SKM-1 treated with dmso at 0.1 percent for 144 hours (cell line): ENCODE results near the gene ATOH8.
A peak's percentile ranks its signal among the peaks of the same experiment; 100 is the strongest.

Source experiments
- DNase-seq: peaks from one replicate; lab custom pipeline; 2025; ENCODE audit not compliant: unreplicated experiment; lab: John Stamatoyannopoulos, UW

The ATOH8 gene

GRCh38 chr2:85754313-85755095, 713 bp downstream of the ATOH8 start:
- no peak for DNase-seq

- DNase-seq, result no peak
Observed at GRCh38 chr2:85755122-85756027, 1.6 kb downstream of the ATOH8 start.

GRCh38 chr2:85756195-85756594, 2.4 kb downstream of the ATOH8 start:
- no peak for DNase-seq

- no peak for DNase-seq
Observed at GRCh38 chr2:85756822-85757435, 3.1 kb downstream of the ATOH8 start.

- no peak for DNase-seq
Observed at GRCh38 chr2:85757860-85758259, 4.1 kb downstream of the ATOH8 start.

GRCh38 chr2:85758361-85759256, 4.8 kb downstream of the ATOH8 start:
- no peak for DNase-seq

- DNase-seq, result no peak
Observed at GRCh38 chr2:85759257-85759613, 5.4 kb downstream of the ATOH8 start.

- DNase-seq, result no peak
Observed at GRCh38 chr2:85760371-85760770, 6.6 kb downstream of the ATOH8 start.

GRCh38 chr2:85760872-85761271, 7.1 kb downstream of the ATOH8 start:
- DNase-seq, result no peak

GRCh38 chr2:85761512-85761944, 7.7 kb downstream of the ATOH8 start:
- DNase-seq, result no peak

- no peak for DNase-seq
Observed at GRCh38 chr2:85761946-85762345, 8.2 kb downstream of the ATOH8 start.

GRCh38 chr2:85763132-85763531, 9.3 kb downstream of the ATOH8 start:
- no peak for DNase-seq

GRCh38 chr2:85763831-85764230, 10.0 kb downstream of the ATOH8 start:
- DNase-seq, result no peak

GRCh38 chr2:85765081-85765731, 11.4 kb downstream of the ATOH8 start:
- no peak for DNase-seq

GRCh38 chr2:85766229-85766628, 12.4 kb downstream of the ATOH8 start:
- peak; percentile 87 for DNase-seq

- no peak for DNase-seq
Observed at GRCh38 chr2:85767803-85768665, 14.2 kb downstream of the ATOH8 start.

GRCh38 chr2:85768713-85769112, 14.9 kb downstream of the ATOH8 start:
- DNase-seq, result no peak

- DNase-seq, result peak; percentile 35
Observed at GRCh38 chr2:85769236-85769982, 15.6 kb downstream of the ATOH8 start.

GRCh38 chr2:85769983-85770362, 16.2 kb downstream of the ATOH8 start:
- DNase-seq, result no peak
